Measurements from ENCODE around the gene GNG13.
"Not testable (repeated sequence)": the region's sequence is repeated elsewhere in the genome, so short reads cannot be mapped to it uniquely, and the experiment has no call there.

The GNG13 gene

GRCh38 chr16:832652-833336 is 32.3 kb upstream of the GNG13 start:
- DNase-seq = no peak

DNA sequence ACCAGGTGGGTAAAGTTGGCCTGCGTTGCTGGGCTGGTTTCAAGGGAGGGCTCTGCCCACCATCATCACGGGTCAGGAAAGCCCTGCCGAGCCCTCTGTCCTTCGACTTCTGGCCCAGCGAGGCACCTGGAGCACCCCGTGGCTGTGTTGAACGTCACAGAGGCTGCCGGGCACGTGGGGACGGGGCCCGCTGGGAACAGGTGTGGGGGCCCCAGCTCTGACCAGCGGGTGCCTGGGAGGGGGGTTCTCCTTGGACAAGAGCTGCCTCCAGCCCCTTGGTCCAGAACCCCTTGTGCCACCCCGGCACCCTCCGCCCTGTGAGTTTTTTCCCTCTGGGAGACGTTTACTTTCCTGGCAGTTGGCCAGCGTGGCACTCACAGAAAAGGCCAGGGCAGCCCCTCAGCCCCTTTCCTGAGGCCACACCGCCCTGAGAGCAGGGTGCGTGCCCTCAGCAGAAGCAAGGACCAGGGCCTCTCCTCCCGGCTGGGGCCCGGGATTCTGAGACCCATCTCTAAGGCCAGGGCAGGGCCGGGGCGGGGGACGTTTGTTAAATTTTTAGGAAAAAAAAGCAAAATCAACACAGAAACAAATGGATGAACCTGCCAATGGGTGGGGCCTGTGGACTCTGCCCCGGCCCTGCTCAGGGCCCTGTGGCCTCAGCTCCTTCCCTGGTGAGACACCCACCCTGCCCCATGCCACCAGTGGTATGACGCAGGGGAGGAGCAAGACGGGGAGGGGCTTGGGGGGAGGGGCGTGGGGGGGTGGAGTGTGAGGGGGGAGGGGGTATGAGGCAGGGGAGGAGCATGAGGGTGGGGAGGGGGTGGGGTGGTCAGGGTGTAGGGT is 31.3 kb upstream of the GNG13 start:
- no peak for DNase-seq

DNA sequence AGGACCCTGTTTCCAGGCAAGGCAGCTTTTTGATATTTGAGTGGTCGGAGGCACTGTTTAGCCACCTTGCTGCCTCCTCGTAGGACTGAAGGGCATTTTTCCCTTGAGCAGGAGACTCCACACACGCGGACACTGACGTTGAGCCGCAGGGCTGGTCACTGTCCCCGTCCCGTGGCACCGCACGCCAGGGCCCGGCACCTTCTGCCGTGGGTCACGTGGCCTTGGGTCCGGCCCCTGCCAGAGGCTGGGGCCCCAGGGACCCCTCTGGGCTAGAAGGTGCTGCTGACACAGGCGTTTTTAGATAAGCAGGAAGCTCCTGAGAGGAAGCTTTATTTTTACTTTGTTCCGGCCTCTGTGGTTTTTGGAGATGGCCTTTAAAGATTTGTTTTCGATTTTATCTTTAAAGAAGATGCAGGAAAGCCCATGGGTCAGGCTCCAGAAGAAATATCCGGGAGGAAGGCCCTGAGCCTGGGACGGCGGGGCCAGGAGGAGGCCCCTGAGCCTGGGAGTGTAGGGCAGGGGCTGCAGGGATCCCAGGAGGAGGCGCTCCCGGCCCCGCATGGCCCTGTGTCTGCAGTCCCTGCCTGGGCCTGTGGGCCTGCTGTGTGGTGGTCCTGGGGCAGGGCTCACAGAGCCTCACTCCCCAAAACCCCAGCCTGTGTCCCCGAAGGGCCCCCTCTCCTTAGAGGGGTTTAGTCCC is 30.5 kb upstream of the GNG13 start:
- no peak for DNase-seq

DNA sequence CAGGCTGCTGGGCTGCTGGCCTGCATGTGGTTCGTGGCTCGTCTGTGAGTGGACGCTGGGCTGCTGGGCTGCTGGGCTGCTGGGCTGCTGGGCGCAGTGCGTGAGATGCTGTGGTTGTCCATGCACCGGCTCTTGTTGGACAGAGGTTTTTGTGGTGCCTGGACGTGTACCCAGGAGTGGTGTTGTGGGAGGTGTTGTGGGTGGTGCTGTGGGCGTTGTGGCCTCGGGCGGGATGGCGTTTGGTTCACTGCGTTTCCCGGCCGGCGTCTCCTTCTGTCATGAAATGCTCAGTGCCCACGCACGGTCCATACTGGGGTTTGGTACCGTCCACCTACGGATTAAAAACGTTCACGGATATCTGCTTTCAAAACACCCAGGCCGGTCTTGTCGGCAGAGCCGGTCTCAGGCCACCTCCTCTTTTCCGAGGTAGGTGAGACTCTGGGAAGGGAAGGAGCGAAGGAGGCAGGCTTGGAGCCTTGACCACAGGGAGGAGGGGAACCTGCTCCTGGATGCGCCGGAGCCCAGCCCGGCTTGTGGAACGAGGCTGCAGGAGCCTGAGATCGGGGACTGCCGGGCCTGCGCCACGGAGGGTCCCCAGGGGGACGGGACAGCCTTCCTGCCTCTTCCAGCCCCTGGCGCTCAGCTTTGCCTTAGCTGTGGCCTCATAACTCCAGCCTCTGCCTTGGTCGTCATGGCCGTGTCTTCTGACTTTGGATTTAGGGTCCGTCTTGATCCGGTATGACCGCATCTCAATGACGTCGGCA is 29.8 kb upstream of the GNG13 start:
- no peak for DNase-seq

- DNase-seq = no peak
Measured at GRCh38 chr16:828891-829290, 28.4 kb upstream of the GNG13 start.

- DNase-seq = no peak
Measured at GRCh38 chr16:827513-827912, 27.0 kb upstream of the GNG13 start.

GRCh38 chr16:825341-826061 is 25.0 kb upstream of the GNG13 start:
- peak in 37 of 51 donors; percentile 8 to 84 (median 41) for DNase-seq

DNA sequence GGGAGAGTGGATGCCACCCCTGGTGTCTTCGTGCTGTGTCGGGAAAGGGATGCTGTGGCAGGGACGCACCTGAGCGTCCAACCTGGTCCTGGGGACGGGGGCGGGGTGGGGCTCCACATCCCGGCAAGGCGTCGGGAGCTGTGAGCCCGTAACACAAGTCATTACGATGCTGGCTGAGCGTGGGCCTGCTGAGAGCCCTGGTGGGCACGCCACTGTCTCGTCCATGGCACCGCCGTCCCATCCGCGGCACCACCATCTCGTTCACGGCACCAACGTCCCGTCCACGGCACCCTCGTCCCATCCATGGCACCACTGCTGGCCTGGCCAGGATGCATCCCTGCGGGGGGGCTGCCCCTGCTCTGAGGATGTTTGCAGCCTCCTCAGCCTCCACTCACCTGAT is 24.1 kb upstream of the GNG13 start:
- no peak for DNase-seq

DNA sequence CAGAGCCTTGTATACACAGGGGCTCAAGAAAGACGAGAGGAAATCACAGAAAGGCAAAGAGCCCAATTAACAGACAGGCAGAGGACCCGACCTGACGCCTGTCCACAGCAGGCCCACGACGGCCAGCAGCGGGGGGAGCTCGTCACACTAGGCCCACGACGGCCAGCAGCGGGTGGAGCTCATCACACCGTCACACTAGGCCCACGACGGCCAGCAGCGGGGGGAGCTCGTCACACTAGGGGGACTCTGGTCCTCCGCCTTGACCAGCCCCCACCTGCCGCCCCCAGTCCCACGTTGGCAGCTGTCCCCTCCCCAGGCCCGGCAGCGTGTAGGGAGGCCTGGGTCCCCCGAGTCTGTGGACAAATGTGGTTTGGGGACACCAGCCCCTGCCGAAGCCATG is 23.7 kb upstream of the GNG13 start:
- DNase-seq = no peak

- no peak for DNase-seq
Measured at GRCh38 chr16:822909-823297, 22.4 kb upstream of the GNG13 start.

DNA sequence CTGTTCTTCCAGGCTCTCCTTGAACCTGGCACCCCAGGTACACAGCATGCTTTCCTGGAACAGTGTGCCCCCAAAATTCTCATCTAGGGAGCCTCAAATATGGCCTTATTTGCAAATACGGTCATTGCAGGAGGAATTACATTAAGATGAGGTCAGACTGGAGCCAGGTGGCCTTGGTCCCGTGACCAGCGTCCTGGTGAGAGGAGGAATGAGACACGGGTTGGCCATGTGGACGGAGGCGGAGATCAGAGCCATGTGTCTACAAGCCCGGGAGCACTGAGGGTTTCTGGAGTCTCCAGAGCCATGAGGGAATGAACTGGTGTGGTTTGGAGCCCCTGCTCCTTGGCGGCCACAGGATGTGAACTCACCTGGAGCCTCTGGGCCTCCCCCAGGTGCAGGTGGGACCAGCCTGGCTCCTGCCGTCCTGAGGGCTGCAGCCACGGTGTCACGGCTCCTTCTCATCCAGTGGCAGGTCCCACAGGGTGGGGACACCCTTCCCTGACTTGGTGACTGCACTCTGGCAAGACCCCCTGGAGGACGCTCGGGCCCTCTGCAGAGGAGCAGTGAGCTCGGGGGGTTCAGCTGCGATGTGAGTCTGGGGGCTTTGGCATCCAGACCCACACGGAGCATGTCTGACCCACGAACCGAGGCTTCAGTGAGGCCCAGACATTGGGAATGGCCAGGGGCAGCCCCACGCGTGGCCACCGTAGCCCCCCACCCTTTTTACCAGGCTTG is 21.8 kb upstream of the GNG13 start:
- no peak for DNase-seq

- DNase-seq = no peak
Measured at GRCh38 chr16:821751-822150, 21.2 kb upstream of the GNG13 start.

DNA sequence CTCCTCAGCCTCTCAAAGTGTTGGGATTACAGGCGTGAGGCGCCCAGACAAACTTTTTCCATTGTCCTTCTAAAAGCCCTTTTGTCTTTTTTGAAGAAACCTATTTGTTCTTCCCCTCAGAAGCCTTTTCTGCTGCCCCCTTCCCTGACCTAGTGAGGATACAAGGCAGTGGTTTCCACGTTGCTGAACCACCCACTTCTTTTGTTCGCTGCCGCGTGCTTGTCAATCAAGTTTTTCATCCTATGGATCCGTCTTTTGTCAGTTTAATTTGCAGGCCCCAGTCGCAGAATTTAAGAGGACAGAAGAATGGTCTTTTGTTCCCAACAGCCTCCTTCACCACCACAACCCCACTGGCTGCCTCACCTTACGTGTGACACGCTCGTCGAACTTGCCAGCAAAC is 20.2 kb upstream of the GNG13 start:
- no peak for DNase-seq

DNA sequence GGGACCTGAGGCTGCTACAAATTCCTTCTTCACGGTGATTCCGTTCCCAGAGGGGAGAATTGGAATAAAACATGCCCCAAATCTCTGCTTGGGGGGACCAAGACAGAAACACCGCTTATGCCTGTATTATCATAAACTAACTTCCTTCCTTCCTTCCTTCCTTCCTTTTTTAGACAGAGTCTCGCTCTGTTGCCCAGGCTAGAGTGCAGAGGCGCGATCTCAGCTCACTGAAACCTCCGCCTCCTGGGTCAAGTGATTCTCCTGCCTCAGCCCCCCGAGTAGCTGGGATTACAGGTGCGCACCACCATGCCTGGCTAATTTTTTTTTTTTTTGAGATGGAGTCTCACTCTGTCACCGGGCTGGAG is 19.5 kb upstream of the GNG13 start:
- DNase-seq = not testable (repeated sequence)

DNA sequence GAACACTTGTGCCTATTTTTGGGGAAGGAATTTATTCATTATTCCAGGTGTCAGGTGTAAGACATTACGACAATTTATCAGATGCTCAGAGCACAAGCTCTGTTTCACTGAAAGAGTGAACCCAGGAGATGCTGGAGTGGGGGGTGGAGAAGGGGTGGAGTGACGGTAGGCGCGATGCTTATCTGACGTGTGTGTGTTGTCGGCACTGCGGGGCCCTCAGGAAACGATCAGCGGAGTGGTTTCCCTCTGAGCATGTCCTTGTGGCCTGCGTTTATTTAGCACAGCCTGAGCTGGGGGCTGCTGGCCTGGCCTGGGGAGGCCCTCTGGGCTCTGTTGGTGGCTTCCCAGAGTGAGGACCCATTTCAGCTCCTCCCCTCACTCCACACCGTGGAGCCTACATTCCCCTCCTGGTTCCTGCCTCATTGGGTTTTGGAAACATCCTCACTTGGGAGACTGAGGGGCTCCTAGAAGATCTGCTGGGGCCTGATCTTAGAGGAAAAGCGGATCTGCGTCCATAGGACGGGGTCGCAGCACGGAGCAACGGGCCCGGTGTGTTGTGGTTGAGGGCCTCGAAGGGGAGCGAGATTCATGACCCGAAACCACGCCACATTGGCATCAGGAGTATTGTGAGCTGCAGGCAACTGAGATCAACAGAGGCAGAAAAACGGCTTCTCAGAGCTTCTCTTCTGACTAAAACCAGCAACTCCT is 19.0 kb upstream of the GNG13 start:
- DNase-seq = no peak

DNA sequence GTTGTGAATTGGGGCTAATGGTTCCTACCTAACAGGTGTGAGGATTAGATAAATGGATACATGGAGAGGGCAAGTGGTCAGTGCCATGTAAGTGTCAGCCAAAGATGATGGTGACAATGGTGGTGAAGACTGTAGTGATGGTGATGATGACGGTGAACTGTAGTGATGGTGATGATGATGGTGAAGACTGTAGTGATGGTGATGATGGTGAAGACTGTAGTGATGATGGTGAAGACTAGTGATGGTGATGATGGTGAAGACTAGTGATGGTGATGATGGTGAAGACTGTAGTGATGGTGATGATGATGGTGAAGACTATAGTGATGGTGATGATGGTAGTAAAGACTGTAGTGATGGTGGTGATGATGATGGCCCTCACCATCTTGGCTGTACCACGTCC is 18.1 kb upstream of the GNG13 start:
- DNase-seq = no peak

GRCh38 chr16:818132-818531 is 17.6 kb upstream of the GNG13 start:
- DNase-seq = no peak

DNA sequence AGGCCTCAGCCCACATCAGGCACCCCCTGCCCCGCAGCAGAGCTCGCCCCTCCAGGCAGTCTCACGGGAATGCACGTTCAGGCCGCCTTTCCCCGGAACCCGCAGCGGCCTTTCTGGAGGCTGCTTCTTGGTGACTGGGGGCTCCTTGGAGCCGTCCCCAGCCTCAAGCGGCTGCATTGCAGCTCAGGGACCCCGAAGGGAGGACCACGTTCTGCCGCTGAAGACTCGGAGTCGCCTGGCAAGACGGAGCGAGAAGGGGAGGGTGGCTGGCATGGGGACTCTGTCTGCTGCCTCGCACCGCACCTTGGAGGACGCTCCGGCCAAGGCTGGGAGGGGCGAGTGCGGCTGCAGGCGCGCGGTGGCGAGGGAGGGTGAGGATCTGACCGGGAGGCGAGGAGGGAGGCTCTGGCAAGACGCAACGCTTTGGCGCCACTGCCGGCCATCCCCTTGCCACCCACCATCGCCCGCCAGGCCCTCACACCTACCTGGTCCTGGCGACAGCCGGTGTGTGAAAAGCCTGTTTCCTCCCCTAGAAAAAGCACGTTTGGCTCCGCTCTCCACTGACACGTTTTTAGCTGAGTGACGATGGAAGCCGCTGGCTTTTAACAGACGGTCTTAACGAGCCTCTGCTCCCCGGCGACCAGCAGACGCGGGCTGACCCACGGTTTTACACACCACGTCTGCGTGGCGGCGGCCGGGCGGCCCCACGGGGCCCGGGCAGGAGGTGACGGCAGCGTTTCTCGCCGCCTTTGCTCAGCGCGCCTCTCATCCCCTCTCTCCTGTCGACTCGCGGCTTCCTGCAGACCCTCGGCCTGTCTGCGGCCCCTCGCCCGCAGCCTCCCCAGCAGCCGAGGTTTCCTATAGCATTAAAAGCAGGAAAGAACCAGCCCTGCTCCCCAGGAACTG is 16.7 kb upstream of the GNG13 start:
- DNase-seq = no peak

DNA sequence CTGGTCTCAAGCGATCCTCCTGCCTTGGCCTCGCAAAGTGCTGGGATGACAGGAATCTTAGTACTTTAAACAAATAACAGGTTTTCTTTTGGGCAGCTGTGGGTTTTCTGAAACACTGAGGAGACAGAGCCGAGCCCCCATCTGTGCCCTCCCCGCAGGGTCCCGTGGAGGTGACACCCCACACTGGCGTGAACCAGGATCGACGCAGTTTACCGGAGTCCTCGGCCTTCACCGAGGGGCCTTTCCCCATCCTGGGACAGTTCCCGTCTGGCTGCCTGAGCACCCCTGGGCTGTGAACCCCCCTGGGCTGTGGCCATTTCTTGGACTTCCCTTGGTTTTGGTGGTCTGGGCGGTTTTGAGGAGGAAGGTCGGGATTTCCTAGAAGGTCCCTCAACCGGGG is 15.3 kb upstream of the GNG13 start:
- no peak for DNase-seq
